ENCODE measurements around the gene MEX3A.
"Not testable (repeated sequence)": the region's sequence is repeated elsewhere in the genome, so short reads cannot be mapped to it uniquely, and the experiment has no call there.

- TF ChIP-seq CTCF (conservative IDR thresholded peaks at IDR 0.05; ENCODE audit: low read depth, low read length); EZH2 (IDR thresholded peaks at IDR 0.05; ENCODE audit: borderline replicate concordance, low read depth, low read length, poor library complexity, severe bottlenecking): not testable (repeated sequence)
Observed at GRCh38 chr1:156034991-156035390, 47.3 kb downstream of the MEX3A start.
